Loucy (cell line): Measurements from ENCODE around the gene RASA1.

Experiments
- H2AFZ ChIP-seq: fragments of 200-600 bp; sonication (generic); 2 replicates; pipeline ENCODE4 v1.6.0; 2016; ENCODE audit warnings: antibody characterized with exemption, mild to moderate bottlenecking, low read length, moderate library complexity
- H3F3A ChIP-seq: fragments of 200-600 bp; 2 replicates; pipeline ENCODE4 v1.6.0; 2016; ENCODE audit warnings: antibody characterized with exemption, low read depth, mild to moderate bottlenecking
- H3K27me3 ChIP-seq: fragments of 200-600 bp; sonication (generic); 2 replicates; pipeline ENCODE4 v1.6.1; 2014; ENCODE audit warnings: low read length, mild to moderate bottlenecking; ENCODE audit not compliant: insufficient read depth, poor library complexity, severe bottlenecking
- H3K36me3 ChIP-seq: fragments of 200-600 bp; sonication (generic); 2 replicates; pipeline ENCODE4 v1.6.1; 2016; ENCODE audit warnings: low read length; ENCODE audit not compliant: insufficient read depth
- H3K4me1 ChIP-seq: fragments of 200-600 bp; sonication (generic); 2 replicates; pipeline ENCODE4 v1.5.1; 2014; ENCODE audit warnings: low read length, mild to moderate bottlenecking; ENCODE audit not compliant: insufficient read depth, poor library complexity, severe bottlenecking
- H3K4me2 ChIP-seq: fragments of 200-600 bp; sonication (generic); 2 replicates; pipeline ENCODE4 v1.6.0; 2014; ENCODE audit warnings: antibody characterized with exemption, low read length, low read depth, mild to moderate bottlenecking; ENCODE audit not compliant: poor library complexity, severe bottlenecking
- H3K4me3 ChIP-seq: fragments of 200-600 bp; sonication (generic); 2 replicates; pipeline ENCODE4 v1.5.1; 2014; ENCODE audit warnings: low read length, mild to moderate bottlenecking, mixed read lengths; ENCODE audit not compliant: poor library complexity, severe bottlenecking
- H3K79me2 ChIP-seq: fragments of 200-600 bp; sonication (generic); 2 replicates; pipeline ENCODE4 v1.6.1; 2014; ENCODE audit warnings: low read length; ENCODE audit not compliant: insufficient read depth
- H3K9ac ChIP-seq: fragments of 200-600 bp; sonication (generic); 2 replicates; pipeline ENCODE4 v1.6.0; 2014; ENCODE audit warnings: mild to moderate bottlenecking, low read depth, low read length, moderate library complexity; ENCODE audit not compliant: poor library complexity, severe bottlenecking
- H3K9me2 ChIP-seq: fragments of 200-600 bp; sonication (generic); replicated peaks from 2 replicates; pipeline ENCODE4 v1.6.1; 2016; ENCODE audit warnings: low read depth, low read length, mixed read lengths
- H3K9me3 ChIP-seq: fragments of 200-600 bp; sonication (generic); 2 replicates; pipeline ENCODE4 v1.6.1; 2014; ENCODE audit warnings: mild to moderate bottlenecking, antibody characterized with exemption, low read length, low read depth; ENCODE audit not compliant: insufficient read depth
- H4K20me1 ChIP-seq: fragments of 200-600 bp; sonication (generic); 2 replicates; pipeline ENCODE4 v1.6.0; 2014; ENCODE audit warnings: antibody characterized with exemption, low read length, mild to moderate bottlenecking; ENCODE audit not compliant: insufficient read depth, poor library complexity, severe bottlenecking
- CTCF ChIP-seq: fragments of 200-600 bp; sonication (generic); conservative IDR thresholded peaks from 2 replicates; pipeline ENCODE4 v1.5.1; 2014; ENCODE audit warnings: mild to moderate bottlenecking, antibody characterized with exemption, low read length
- EZH2phosphoT487 ChIP-seq: fragments of 200-600 bp; IDR thresholded peaks from 2 replicates; pipeline ENCODE4 v1.6.1; 2018; ENCODE audit warnings: antibody characterized with exemption, mild to moderate bottlenecking, moderate library complexity, borderline replicate concordance

The RASA1 gene

GRCh38 chr5:87369431-87369830, 101.7 kb downstream of the RASA1 start:
- Histone ChIP-seq H3K9me2 (no peaks in the 10 kb centered on the region), H3K4me2 (no peak overlapping the region), H4K20me1 (no peaks in the 10 kb centered on the region), H3K79me2 (no peaks in the 10 kb centered on the region), H3K27me3 (no peaks in the 10 kb centered on the region), H3K9ac (no peak overlapping the region), H3K4me3 (no peak overlapping the region), H3K9me3 (no peaks in the 10 kb centered on the region), H3F3A (0 out of 2 replicates have a peak, but pooled peaks cover 2% of the 10 kb centered on the region), H3K4me1 (no peaks in the 10 kb centered on the region), H2AFZ (no peak overlapping the region), H3K36me3 (peaks cover 68% of the 10 kb centered on the region)
- TF ChIP-seq CTCF (no peak), EZH2phosphoT487 (no peak)

- no peak for TF ChIP-seq CTCF
- TF ChIP-seq EZH2phosphoT487, result no peak
- Histone ChIP-seq H3K9me2 (no peaks in the 10 kb centered on the region), H3K27me3 (no peaks in the 10 kb centered on the region), H3F3A (0 out of 2 replicates have a peak, but pooled peaks cover 2% of the 10 kb centered on the region), H3K4me2 (no peak overlapping the region), H3K9ac (no peak overlapping the region), H3K4me3 (no peak overlapping the region), H3K9me3 (no peaks in the 10 kb centered on the region), H3K36me3 (peaks cover 68% of the 10 kb centered on the region), H3K79me2 (no peaks in the 10 kb centered on the region), H4K20me1 (no peaks in the 10 kb centered on the region), H3K4me1 (no peaks in the 10 kb centered on the region), H2AFZ (no peak overlapping the region)
Measured at GRCh38 chr5:87372705-87373104, 105.0 kb downstream of the RASA1 start.

- H3F3A ChIP-seq, result no peaks in the 10 kb centered on the region
- no peaks in the 10 kb centered on the region for H3K9me3 ChIP-seq
- H3K79me2 ChIP-seq, result no peaks in the 10 kb centered on the region
- no peak overlapping the region for H3K4me2 ChIP-seq
- no peaks in the 10 kb centered on the region for H3K4me1 ChIP-seq
- H3K4me3 ChIP-seq, result no peak overlapping the region
- H4K20me1 ChIP-seq, result no peaks in the 10 kb centered on the region
- H3K36me3 ChIP-seq, result peaks cover 89% of the 10 kb centered on the region
- no peak overlapping the region for H3K9ac ChIP-seq
- no peak overlapping the region for H2AFZ ChIP-seq
- no peaks in the 10 kb centered on the region for H3K27me3 ChIP-seq
- no peak for TF ChIP-seq CTCF
- TF ChIP-seq EZH2phosphoT487, result no peak
- H3K9me2 ChIP-seq, result no peaks in the 10 kb centered on the region
Measured at GRCh38 chr5:87382224-87382623, 114.5 kb downstream of the RASA1 start.
